ENCODE results near the gene CACNB4. TPM values are rescaled to one million over a fixed set of nuclear protein-coding genes. Genes with fewer than 3 reads are reported as not detected.

Gene CACNB4
- total RNA-seq, 4 donors from 2014 or later: 1.5 to 5.4 (median 2.4) TPM

DNA sequence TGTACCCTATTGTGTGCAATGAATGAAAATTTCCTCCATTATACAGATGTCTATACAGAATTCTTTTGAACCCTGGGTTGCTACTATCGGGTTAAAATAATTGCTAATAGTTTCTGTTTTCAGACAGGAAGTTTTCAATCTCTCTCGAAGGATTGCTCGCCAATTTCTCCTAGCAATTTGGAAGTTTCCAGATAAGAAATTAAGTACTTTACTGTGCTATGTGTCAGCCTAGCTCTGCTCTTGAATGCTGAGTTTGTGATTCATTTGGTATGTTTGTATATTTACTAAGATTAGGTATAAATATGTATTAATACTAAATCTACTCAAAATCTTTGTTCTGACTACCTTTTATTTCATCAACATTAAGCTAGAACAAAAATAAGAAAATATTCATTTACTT is 196.0 kb downstream of the CACNB4 start:
- ATAC-seq (ENCODE audit: low FRiP score) (peak; percentile 57), DNase-seq (ENCODE audit: low spot score) (no peak)
- TF ChIP-seq, protein P1, sequence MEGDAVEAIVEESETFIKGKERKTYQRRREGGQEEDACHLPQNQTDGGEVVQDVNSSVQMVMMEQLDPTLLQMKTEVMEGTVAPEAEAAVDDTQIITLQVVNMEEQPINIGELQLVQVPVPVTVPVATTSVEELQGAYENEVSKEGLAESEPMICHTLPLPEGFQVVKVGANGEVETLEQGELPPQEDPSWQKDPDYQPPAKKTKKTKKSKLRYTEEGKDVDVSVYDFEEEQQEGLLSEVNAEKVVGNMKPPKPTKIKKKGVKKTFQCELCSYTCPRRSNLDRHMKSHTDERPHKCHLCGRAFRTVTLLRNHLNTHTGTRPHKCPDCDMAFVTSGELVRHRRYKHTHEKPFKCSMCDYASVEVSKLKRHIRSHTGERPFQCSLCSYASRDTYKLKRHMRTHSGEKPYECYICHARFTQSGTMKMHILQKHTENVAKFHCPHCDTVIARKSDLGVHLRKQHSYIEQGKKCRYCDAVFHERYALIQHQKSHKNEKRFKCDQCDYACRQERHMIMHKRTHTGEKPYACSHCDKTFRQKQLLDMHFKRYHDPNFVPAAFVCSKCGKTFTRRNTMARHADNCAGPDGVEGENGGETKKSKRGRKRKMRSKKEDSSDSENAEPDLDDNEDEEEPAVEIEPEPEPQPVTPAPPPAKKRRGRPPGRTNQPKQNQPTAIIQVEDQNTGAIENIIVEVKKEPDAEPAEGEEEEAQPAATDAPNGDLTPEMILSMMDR (IDR thresholded peaks at IDR 0.05): no peak

- DNase-seq (ENCODE audit: low spot score): no peak
- TF ChIP-seq, protein P1 (IDR thresholded peaks at IDR 0.05): no peak
Measured at GRCh38 chr2:151900331-151900730, 198.5 kb downstream of the CACNB4 start.

DNA sequence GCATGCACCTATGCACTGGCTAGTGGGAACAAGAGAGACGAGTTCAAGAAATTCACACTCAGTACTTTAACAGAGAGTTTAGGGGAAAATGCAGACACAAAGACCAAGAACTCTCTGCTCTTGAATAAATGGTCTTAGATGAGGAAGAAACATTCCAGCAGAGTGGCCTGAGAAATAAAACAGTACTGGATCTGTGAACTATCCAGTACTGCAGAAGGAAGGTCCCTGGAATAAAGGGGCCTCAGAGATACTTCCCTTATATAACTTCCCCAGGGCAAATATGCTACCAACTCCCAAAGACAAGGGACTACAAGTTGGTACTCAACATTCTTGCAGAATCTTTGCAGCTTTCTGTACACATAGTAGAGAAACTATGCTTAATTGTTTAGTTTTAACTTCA is 199.7 kb downstream of the CACNB4 start:
- ATAC-seq (ENCODE audit: low FRiP score) (no peak), DNase-seq (ENCODE audit: low spot score) (no peak)
- TF ChIP-seq, protein P1 (IDR thresholded peaks at IDR 0.05): no peak

More at GRCh38 chr2:151900331-151900730, 198.5 kb downstream of the CACNB4 start:
- ATAC-seq (ENCODE audit: low FRiP score): no peak

- no peak for DNase-seq (ENCODE audit: low spot score)
- ATAC-seq (ENCODE audit: low FRiP score): no peak
- TF ChIP-seq, protein P1 (IDR thresholded peaks at IDR 0.05): no peak
Measured at GRCh38 chr2:151891566-151892194, 207.2 kb downstream of the CACNB4 start.

DNA sequence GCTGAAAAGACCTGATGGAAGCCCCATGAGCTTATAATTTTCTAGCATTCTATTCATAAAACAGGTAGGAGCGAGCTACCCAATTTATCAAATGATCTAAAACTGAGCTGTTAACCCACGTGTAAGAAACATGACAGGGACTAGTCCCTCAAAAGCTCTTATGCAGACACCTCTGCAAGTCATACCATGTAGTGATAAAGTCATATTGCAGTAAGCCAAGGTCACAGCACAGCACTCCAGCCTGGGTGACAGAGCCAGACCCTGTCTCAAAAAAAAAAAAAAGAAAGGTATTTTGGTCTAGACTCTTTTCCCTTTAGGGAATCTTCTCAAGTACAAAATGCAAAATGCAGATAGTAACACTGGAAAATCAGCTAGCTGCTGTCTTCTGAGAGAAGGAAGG is 211.7 kb downstream of the CACNB4 start:
- ATAC-seq (ENCODE audit: low FRiP score): no peak
- TF ChIP-seq, protein P1 (IDR thresholded peaks at IDR 0.05): no peak

DNA sequence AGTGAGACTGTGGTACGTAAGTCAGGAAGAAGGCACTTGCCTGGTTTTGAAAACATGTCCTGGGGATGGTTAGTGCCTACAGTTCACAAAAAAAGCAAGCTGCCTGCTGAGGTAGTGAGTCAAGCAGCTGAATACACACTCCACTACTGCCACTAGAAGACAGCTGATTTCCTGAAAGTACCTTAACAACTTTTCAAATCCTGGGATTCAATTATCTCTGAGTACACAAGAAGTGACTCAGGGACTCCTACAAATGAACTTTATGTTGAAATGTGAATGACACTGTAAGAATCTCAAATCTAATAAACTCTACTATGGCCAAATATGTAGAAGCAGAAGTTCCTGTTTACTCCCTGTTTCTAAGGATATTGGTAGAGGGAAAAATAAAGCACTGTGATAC is 212.6 kb downstream of the CACNB4 start:
- DNase-seq (ENCODE audit: low spot score): no peak
- no peak for ATAC-seq (ENCODE audit: low FRiP score)
- TF ChIP-seq, protein P1 (IDR thresholded peaks at IDR 0.05): no peak

More for the DNA sequence above, 211.7 kb downstream of the CACNB4 start:
- DNase-seq (ENCODE audit: low spot score): no peak

- no peak for DNase-seq (ENCODE audit: low spot score)
- TF ChIP-seq, protein P1 (IDR thresholded peaks at IDR 0.05): no peak
- no peak for ATAC-seq (ENCODE audit: low FRiP score)
Measured at GRCh38 chr2:151882786-151883445, 215.9 kb downstream of the CACNB4 start.
